Uterus (tissue), 4 donors: ENCODE measurements around the gene CALY. TPM values are rescaled to one million over a fixed set of nuclear protein-coding genes. Genes with fewer than 3 reads are reported as not detected.

ENCODE experiments used
- DNase-seq, 2 donors: peaks; one replicate each; pipeline ENCODE4 v3.0.0-alpha.2; 2019 to 2020
- H3K27ac ChIP-seq, 2 donors: fragments of 200-600 bp; sonication (generic); 1 replicate in 1 of 2; 2 replicates in 1 of 2; pipeline ENCODE4 v1.5.1; 2016 to 2018
- H3K27me3 ChIP-seq, 2 donors: fragments of 200-600 bp; sonication (generic); one replicate each; pipeline ENCODE4 v1.5.1; 2018 to 2019; ENCODE audit warnings: control low read depth in 1 of 2
- H3K36me3 ChIP-seq, 2 donors: fragments of 200-600 bp; sonication (generic); one replicate each; pipeline ENCODE4 v1.5.1; 2019; ENCODE audit warnings: control low read depth in 1 of 2
- H3K4me1 ChIP-seq, 2 donors: fragments of 200-600 bp; sonication (generic); one replicate each; pipeline ENCODE4 v1.5.1; 2018 to 2019; ENCODE audit warnings: control low read depth in 1 of 2
- H3K4me3 ChIP-seq, 2 donors: fragments of 200-600 bp; sonication (generic); 1 replicate in 1 of 2; 2 replicates in 1 of 2; pipeline ENCODE4 v1.5.1; 2018 to 2019; ENCODE audit warnings: mild to moderate bottlenecking in 1 of 2
- H3K9me3 ChIP-seq, 2 donors: fragments of 200-600 bp; sonication (generic); one replicate each; pipeline ENCODE4 v1.5.1; 2019; ENCODE audit warnings: control low read depth in 1 of 2
- POLR2A ChIP-seq, 2 donors: fragments of 450-650 bp; IDR thresholded peaks; one replicate each; pipeline ENCODE4 v1.6.1; 2016; ENCODE audit warnings: antibody characterized with exemption in 2 of 2, mild to moderate bottlenecking in 1 of 2, moderate library complexity in 1 of 2
- intact Hi-C: fragments of 100-400 bp; cut with DNase I; formaldehyde crosslinking; loops from one replicate; pipeline ENCODE4 v1.15.1; 2023; ENCODE audit warnings: low total_unique reads
- total RNA-seq, 4 donors: library from RNA; depleted of rRNA in 3 of 4; stranded (reverse); fragments of >200 nt in 3 of 4; gene quantifications; one replicate each; pipeline versions ENCODE4 v1.1.0 to v1.2.4, GENCODE V29; 2014 to 2023
- TF ChIP-seq, protein P1 (sequence below), 4 experiments: fragments of 200-600 bp in 2 of 4; fragments of 450-650 bp in 2 of 4; sonication (generic) in 2 of 4; IDR thresholded peaks; one replicate each; pipeline ENCODE4 v1.5.1; 2016 to 2019; ENCODE audit warnings: antibody characterized with exemption in 4 of 4, mild to moderate bottlenecking in 2 of 4, moderate library complexity in 1 of 4
- donor health status: DM: yes; HTN: yes; CAD: no.

Gene CALY
- total RNA-seq, 4 donors from 2014 or later = 0.69 TPM; not detected in 3

DNA sequence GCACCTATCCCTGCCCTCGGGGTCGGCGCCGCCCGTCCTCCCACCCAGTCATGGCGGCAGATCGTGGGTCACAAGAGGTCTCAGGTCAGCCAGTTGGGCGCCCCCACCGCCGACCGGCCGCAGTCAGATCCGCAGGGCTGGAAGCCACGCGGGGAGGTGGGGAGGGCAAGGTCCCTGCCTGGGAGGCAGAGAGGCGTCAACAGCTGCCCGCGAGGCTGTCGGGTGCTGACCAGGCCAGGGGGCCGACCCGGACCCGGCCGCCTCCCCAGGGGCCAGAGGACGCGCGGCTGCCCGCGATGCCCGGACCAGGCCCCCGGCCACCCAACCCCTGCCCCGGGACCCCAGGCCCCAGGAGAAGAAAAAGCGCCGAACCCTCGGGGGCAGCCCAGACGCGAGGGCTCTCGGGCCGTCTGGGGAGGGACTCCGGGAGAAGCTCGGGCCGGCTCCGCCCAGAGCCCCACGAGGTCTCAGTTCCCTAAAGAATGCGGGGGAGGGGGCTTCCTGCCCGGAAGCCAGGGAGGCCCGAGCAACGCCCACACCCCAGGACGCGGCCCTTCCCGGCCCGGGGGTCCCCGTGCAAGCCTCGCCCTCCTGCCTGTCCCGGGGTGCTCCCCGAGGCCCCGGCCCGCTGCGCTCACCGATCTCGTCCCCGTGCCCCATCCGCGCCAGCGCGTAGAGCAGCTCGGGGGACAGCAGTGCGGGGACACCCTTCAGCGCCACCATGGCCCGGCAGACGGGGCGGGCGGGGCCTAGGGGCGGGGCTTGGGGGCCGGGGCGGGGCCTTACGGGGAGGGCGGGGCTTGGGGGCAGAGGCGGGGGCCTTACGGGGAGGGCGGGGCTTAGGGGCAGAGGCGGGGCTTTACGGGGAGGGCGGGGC lies 20.8 kb upstream of the CALY start, which contains the start of gene FUOM:
Gene FUOM (minus strand): TSS at position 735 of the 877 bp plus-strand sequence. CDS start 12 bp downstream, at position 723.
- intact Hi-C loops = no loop called here
- no peaks in the 10 kb centered on the region for H3K9me3 ChIP-seq
- TF ChIP-seq POLR2A (IDR thresholded peaks at IDR 0.05) = no peak
- TF ChIP-seq, protein P1, sequence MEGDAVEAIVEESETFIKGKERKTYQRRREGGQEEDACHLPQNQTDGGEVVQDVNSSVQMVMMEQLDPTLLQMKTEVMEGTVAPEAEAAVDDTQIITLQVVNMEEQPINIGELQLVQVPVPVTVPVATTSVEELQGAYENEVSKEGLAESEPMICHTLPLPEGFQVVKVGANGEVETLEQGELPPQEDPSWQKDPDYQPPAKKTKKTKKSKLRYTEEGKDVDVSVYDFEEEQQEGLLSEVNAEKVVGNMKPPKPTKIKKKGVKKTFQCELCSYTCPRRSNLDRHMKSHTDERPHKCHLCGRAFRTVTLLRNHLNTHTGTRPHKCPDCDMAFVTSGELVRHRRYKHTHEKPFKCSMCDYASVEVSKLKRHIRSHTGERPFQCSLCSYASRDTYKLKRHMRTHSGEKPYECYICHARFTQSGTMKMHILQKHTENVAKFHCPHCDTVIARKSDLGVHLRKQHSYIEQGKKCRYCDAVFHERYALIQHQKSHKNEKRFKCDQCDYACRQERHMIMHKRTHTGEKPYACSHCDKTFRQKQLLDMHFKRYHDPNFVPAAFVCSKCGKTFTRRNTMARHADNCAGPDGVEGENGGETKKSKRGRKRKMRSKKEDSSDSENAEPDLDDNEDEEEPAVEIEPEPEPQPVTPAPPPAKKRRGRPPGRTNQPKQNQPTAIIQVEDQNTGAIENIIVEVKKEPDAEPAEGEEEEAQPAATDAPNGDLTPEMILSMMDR (IDR thresholded peaks at IDR 0.05) = no peak

DNA sequence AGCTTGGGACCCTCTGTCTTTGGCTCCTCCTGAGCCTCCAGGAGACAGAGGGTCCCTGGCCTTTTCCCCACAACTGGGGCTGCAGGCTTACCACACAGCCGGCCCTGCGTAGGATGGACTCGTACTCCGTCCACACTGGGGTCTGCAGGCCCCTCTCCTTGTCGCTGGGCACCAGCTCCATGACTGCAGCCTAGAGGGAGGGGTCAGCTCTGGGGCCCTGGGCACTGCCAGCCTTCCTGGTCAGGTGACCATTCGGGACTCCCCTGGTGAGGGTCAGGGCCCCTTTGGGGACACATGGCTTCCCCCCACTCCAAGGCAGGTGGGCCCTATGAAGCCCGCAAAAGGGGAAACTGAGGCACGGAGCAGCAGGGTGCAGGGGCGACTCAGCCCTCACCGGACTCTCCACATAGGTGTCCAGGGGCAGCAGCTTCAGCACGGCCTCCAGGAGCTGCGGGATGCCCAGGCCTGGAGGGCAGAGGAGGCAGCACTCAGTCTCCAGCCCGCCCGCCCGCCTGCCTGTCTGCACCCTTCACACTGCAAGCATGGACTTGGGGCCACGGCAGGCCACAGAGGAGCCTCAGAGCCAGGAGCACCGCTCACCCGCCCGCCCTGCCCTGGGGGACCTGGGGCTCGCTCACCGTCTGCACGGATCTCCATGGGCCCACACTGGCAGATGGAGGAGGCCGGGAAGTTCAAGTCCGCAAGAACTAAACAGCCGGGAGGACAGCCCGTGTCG lies 20.0 kb upstream of the CALY start:
- Histone ChIP-seq H3K9me3 (no peaks in the 10 kb centered on the region), H3K36me3 (no peaks in the 10 kb centered on the region), H3K4me1 (no peaks in the 10 kb centered on the region), H3K27ac (peak overlapping the region in 1 of 2 donors; percentile 74), H3K27me3 (no peaks in the 10 kb centered on the region), H3K4me3 (peak overlapping the region; percentile 16 to 47)
- TF ChIP-seq, protein P1 (IDR thresholded peaks at IDR 0.05) = no peak
- TF ChIP-seq POLR2A (IDR thresholded peaks at IDR 0.05) = no peak
- DNase-seq = no peak
- intact Hi-C loops = no loop called here

More for the DNA sequence above, 20.8 kb upstream of the CALY start, which contains the start of gene FUOM:
- H3K27ac ChIP-seq = peak within 1 kb of the TSS in 1 of 2 donors; percentile 74
- H3K4me3 ChIP-seq = peak within 1 kb of the TSS; percentile 16 to 47
- DNase-seq = peak; percentile 39 to 40
- no peaks in the 10 kb centered on the region for H3K36me3 ChIP-seq
- no peaks in the 10 kb centered on the region for H3K4me1 ChIP-seq
- no peaks in the 10 kb centered on the region for H3K27me3 ChIP-seq

DNA sequence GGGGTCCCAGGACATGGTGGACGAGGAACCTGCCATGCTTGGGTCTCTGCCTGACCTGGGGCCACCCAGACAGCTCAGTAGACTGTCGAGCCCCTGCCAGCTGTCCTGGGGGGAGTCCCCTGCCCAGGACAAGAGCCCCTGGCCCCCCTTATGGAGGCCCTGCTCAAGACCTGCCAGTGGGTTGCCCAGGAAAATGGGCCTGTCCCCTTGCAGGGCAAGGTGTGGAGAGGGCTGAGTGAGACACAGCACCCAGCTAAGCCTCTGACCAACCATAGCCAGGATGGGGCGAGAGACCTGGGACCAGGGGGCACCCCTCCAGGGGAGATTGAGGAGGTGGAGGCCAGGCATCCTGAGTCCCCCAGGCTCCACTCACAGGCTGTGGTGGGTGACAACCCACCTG lies 19.3 kb upstream of the CALY start:
- H3K36me3 ChIP-seq = no peaks in the 10 kb centered on the region
- no peak for DNase-seq
- no peaks in the 10 kb centered on the region for H3K9me3 ChIP-seq
- H3K27me3 ChIP-seq = no peaks in the 10 kb centered on the region
- no peaks in the 10 kb centered on the region for H3K4me1 ChIP-seq
- no peak overlapping the region for H3K27ac ChIP-seq
- TF ChIP-seq POLR2A (IDR thresholded peaks at IDR 0.05) = no peak
- TF ChIP-seq, protein P1 (IDR thresholded peaks at IDR 0.05) = no peak
- H3K4me3 ChIP-seq = no peak overlapping the region
- intact Hi-C loops = no loop called here

DNA sequence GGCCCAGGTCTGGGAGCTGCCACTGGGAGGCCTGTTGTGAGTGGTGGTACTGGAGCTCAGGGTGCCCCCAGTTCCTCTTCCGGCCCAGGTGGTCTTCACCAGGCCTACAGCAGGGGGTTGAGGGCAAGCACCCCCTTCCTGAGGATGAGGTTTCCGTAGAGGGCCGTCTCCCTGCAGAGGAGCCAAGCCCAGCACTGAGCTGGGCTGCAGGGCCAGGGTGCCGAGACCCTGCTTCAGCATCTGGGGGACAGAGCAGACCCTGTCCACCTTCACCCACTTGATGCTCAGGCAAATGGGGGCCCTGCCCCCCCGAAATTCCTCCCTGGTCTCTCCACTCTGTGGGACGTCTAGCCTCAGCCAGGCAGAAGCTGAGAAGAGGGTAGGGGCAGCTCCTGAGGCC lies 18.6 kb upstream of the CALY start:
- Histone ChIP-seq H3K36me3 (no peaks in the 10 kb centered on the region), H3K4me1 (no peaks in the 10 kb centered on the region), H3K4me3 (no peak overlapping the region), H3K27me3 (no peaks in the 10 kb centered on the region), H3K27ac (no peak overlapping the region), H3K9me3 (no peaks in the 10 kb centered on the region)
- TF ChIP-seq POLR2A (IDR thresholded peaks at IDR 0.05) = no peak
- TF ChIP-seq, protein P1 (IDR thresholded peaks at IDR 0.05) = no peak
- no peak for DNase-seq
- intact Hi-C loops = no loop called here
